ENCODE results near the gene PLA2G2F.
A peak's percentile ranks its signal among the peaks of the same experiment; 100 is the strongest.

Gene PLA2G2F

GRCh38 chr1:20158358-20159070, 19.4 kb downstream of the PLA2G2F start:
- POLR2A ChIA-PET, result no interaction called here
- H3K9me3 ChIP-seq (ENCODE audit: control extremely low read depth in 1 of 5, control insufficient read depth in 4 of 5, insufficient read depth in 2 of 5, low read depth in 1 of 5, low read length in 4 of 5), result peaks cover 2 to 50% (median 34%) of the 10 kb centered on the region in 5 experiments
- DNase-seq, result no peak
- peaks cover 0 to 3% (median 0%) of the 10 kb centered on the region in 5 experiments for H3K27me3 ChIP-seq (replicated peaks in 2 of 5; ENCODE audit: control insufficient read depth in 4 of 5, insufficient read depth in 5 of 5, low read length in 4 of 5)
- peaks cover 0 to 8% (median 0%) of the 10 kb centered on the region in 4 experiments for H3K4me1 ChIP-seq (ENCODE audit: control extremely low read depth in 1 of 4, control insufficient read depth in 4 of 4, insufficient read depth in 4 of 4, low read length in 3 of 4)
- CTCF ChIA-PET, result interaction anchor here (1.0 kb wide), 2 partner anchors 10 to 57 kb away, joined by 3 read pairs; no protein-coding TSS in a partner anchor
- no peak overlapping the region for H3K27ac ChIP-seq (ENCODE audit: insufficient read depth in 1 of 2, low read depth in 1 of 2, low read length in 2 of 2, poor library complexity in 1 of 2, severe bottlenecking in 2 of 2)
- H3K4me3 ChIP-seq (ENCODE audit: control insufficient read depth in 1 of 7, extremely low read depth in 1 of 7, insufficient read depth in 4 of 7, low read depth in 2 of 7, low read length in 6 of 7), result no peak overlapping the region
- WGBS (ENCODE audit: insufficient coverage), result 95% methylated on average over 3 of the region's 7 CpGs
- no peaks in the 10 kb centered on the region for H3K36me3 ChIP-seq (ENCODE audit: control insufficient read depth in 4 of 4, insufficient read depth in 4 of 4, low read length in 3 of 4)

DNA sequence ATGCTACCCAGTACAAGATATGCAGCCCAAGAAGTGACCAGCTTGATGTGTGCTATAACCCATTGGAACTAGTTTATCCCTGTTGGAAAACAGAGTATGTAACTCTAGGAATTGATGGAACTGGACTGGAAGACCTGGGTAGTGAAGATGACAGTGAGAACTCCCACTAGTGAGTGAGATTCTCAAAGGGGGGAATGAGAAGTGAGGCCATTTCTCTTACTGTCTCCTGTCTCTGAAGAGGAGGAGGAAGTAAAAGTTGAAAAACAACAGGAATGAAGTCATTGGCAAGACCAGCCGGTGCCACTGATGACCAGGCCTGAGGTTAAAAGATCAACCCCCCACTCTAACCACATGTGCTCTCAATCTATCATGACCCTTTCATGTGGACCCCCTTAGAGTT, 20.9 kb downstream of the PLA2G2F start:
- Histone ChIP-seq H3K4me1 (ENCODE audit: control extremely low read depth in 1 of 4, control insufficient read depth in 4 of 4, insufficient read depth in 4 of 4, low read length in 3 of 4) (no peaks in the 10 kb centered on the region), H3K36me3 (ENCODE audit: control insufficient read depth in 4 of 4, insufficient read depth in 4 of 4, low read length in 3 of 4) (no peaks in the 10 kb centered on the region), H3K9me3 (ENCODE audit: control extremely low read depth in 1 of 5, control insufficient read depth in 4 of 5, insufficient read depth in 2 of 5, low read depth in 1 of 5, low read length in 4 of 5) (peaks cover 2 to 59% (median 39%) of the 10 kb centered on the region in 5 experiments), H3K4me3 (ENCODE audit: control insufficient read depth in 1 of 7, extremely low read depth in 1 of 7, insufficient read depth in 4 of 7, low read depth in 2 of 7, low read length in 6 of 7) (no peak overlapping the region), H3K27me3 (replicated peaks in 2 of 5; ENCODE audit: control insufficient read depth in 4 of 5, insufficient read depth in 5 of 5, low read length in 4 of 5) (peaks cover 0 to 4% (median 0%) of the 10 kb centered on the region in 5 experiments), H3K27ac (ENCODE audit: insufficient read depth in 1 of 2, low read depth in 1 of 2, low read length in 2 of 2, poor library complexity in 1 of 2, severe bottlenecking in 2 of 2) (no peak overlapping the region)
- DNase-seq, result peak in 2 of 3 donors; percentile 37 to 44
- ChIA-PET POLR2A (no interaction called here), CTCF (no interaction called here)
- WGBS (ENCODE audit: insufficient coverage), result no CpG with 5 or more reads among the region's 1 CpG

GRCh38 chr1:20164694-20165202, 25.6 kb downstream of the PLA2G2F start:
- ChIA-PET CTCF (interaction anchor here (0.5 to 1.5 kb wide), 3 partner anchors 24 to 200 kb away, joined by 3 to 5 read pairs (median 3); no protein-coding TSS in a partner anchor), POLR2A (no interaction called here)
- peaks cover 0 to 9% (median 0%) of the 10 kb centered on the region in 5 experiments for H3K27me3 ChIP-seq (replicated peaks in 2 of 5; ENCODE audit: control insufficient read depth in 4 of 5, insufficient read depth in 5 of 5, low read length in 4 of 5)
- H3K4me3 ChIP-seq (ENCODE audit: control insufficient read depth in 1 of 7, extremely low read depth in 1 of 7, insufficient read depth in 4 of 7, low read depth in 2 of 7, low read length in 6 of 7), result no peak overlapping the region
- 69% methylated on average over 15 of the region's 15 CpGs for WGBS (ENCODE audit: insufficient coverage)
- no peaks in the 10 kb centered on the region for H3K36me3 ChIP-seq (ENCODE audit: control insufficient read depth in 4 of 4, insufficient read depth in 4 of 4, low read length in 3 of 4)
- no peak overlapping the region for H3K27ac ChIP-seq (ENCODE audit: insufficient read depth in 1 of 2, low read depth in 1 of 2, low read length in 2 of 2, poor library complexity in 1 of 2, severe bottlenecking in 2 of 2)
- no peak for DNase-seq
- peaks cover 2 to 41% (median 31%) of the 10 kb centered on the region in 5 experiments for H3K9me3 ChIP-seq (ENCODE audit: control extremely low read depth in 1 of 5, control insufficient read depth in 4 of 5, insufficient read depth in 2 of 5, low read depth in 1 of 5, low read length in 4 of 5)
- H3K4me1 ChIP-seq (ENCODE audit: control extremely low read depth in 1 of 4, control insufficient read depth in 4 of 4, insufficient read depth in 4 of 4, low read length in 3 of 4), result no peaks in the 10 kb centered on the region

- ChIA-PET CTCF (interaction anchor here (0.5 to 1.5 kb wide), 3 partner anchors 9 to 200 kb away, joined by 3 to 5 read pairs (median 4); no protein-coding TSS in a partner anchor), POLR2A (no interaction called here)
- H3K4me1 ChIP-seq (ENCODE audit: control extremely low read depth in 1 of 4, control insufficient read depth in 4 of 4, insufficient read depth in 4 of 4, low read length in 3 of 4), result no peaks in the 10 kb centered on the region
- WGBS (ENCODE audit: insufficient coverage), result 97% methylated on average over 5 of the region's 16 CpGs
- H3K27me3 ChIP-seq (replicated peaks in 2 of 5; ENCODE audit: control insufficient read depth in 4 of 5, insufficient read depth in 5 of 5, low read length in 4 of 5), result peaks cover 0 to 9% (median 0%) of the 10 kb centered on the region in 5 experiments
- no peak overlapping the region for H3K4me3 ChIP-seq (ENCODE audit: control insufficient read depth in 1 of 7, extremely low read depth in 1 of 7, insufficient read depth in 4 of 7, low read depth in 2 of 7, low read length in 6 of 7)
- no peak overlapping the region for H3K27ac ChIP-seq (ENCODE audit: insufficient read depth in 1 of 2, low read depth in 1 of 2, low read length in 2 of 2, poor library complexity in 1 of 2, severe bottlenecking in 2 of 2)
- DNase-seq, result peak in 1 of 3 donors; percentile 38
- H3K36me3 ChIP-seq (ENCODE audit: control insufficient read depth in 4 of 4, insufficient read depth in 4 of 4, low read length in 3 of 4), result no peaks in the 10 kb centered on the region
- peaks cover 0 to 34% (median 23%) of the 10 kb centered on the region in 5 experiments for H3K9me3 ChIP-seq (ENCODE audit: control extremely low read depth in 1 of 5, control insufficient read depth in 4 of 5, insufficient read depth in 2 of 5, low read depth in 1 of 5, low read length in 4 of 5)
Observed at GRCh38 chr1:20165522-20165951, 26.4 kb downstream of the PLA2G2F start.

DNA sequence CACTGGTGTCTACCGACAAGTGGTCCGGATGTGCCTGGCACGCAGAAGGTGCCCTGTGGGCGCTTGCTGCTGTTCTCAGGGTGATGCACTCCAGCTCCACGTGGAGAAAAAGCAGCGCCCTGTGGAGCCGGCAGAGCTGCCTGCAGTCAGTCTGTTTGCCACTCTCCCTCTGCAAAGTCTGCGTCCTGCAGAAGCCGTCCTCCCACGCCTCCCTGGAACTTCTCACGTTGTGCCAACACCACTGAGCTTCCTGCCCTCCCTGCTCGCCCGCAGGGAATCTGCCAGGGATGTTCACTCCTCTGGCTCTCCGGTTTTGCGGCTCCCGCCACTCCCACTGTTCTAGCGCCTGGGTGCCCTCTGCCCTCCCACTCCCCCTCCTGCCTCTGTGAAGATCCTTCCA, 26.9 kb downstream of the PLA2G2F start:
- Histone ChIP-seq H3K27me3 (replicated peaks in 2 of 5; ENCODE audit: control insufficient read depth in 4 of 5, insufficient read depth in 5 of 5, low read length in 4 of 5) (peaks cover 0 to 9% (median 0%) of the 10 kb centered on the region in 5 experiments), H3K27ac (ENCODE audit: insufficient read depth in 1 of 2, low read depth in 1 of 2, low read length in 2 of 2, poor library complexity in 1 of 2, severe bottlenecking in 2 of 2) (no peak overlapping the region), H3K4me1 (ENCODE audit: control extremely low read depth in 1 of 4, control insufficient read depth in 4 of 4, insufficient read depth in 4 of 4, low read length in 3 of 4) (peaks cover 0 to under 1% (median 0%) of the 10 kb centered on the region in 4 experiments), H3K9me3 (ENCODE audit: control extremely low read depth in 1 of 5, control insufficient read depth in 4 of 5, insufficient read depth in 2 of 5, low read depth in 1 of 5, low read length in 4 of 5) (peaks cover 0 to 28% (median 18%) of the 10 kb centered on the region in 5 experiments), H3K4me3 (ENCODE audit: control insufficient read depth in 1 of 7, extremely low read depth in 1 of 7, insufficient read depth in 4 of 7, low read depth in 2 of 7, low read length in 6 of 7) (no peak overlapping the region), H3K36me3 (ENCODE audit: control insufficient read depth in 4 of 4, insufficient read depth in 4 of 4, low read length in 3 of 4) (no peaks in the 10 kb centered on the region)
- DNase-seq, result no peak
- 92% methylated on average over 16 of the region's 17 CpGs for WGBS (ENCODE audit: insufficient coverage)
- ChIA-PET POLR2A (no interaction called here), CTCF (interaction anchor here (0.9 to 1.5 kb wide), 2 partner anchors 8 to 29 kb away, joined by 4 to 5 read pairs; no protein-coding TSS in a partner anchor)

- ChIA-PET POLR2A (no interaction called here), CTCF (interaction anchor here (1.2 kb wide), 1 partner anchor 45 kb away, joined by 5 read pairs; no protein-coding TSS in a partner anchor)
- WGBS (ENCODE audit: insufficient coverage), result 99% methylated on average over 8 of the region's 8 CpGs
- DNase-seq, result no peak
- H3K4me1 ChIP-seq (ENCODE audit: control extremely low read depth in 1 of 4, control insufficient read depth in 4 of 4, insufficient read depth in 4 of 4, low read length in 3 of 4), result peaks cover 0 to 5% (median 0%) of the 10 kb centered on the region in 4 experiments
- no peaks in the 10 kb centered on the region for H3K36me3 ChIP-seq (ENCODE audit: control insufficient read depth in 4 of 4, insufficient read depth in 4 of 4, low read length in 3 of 4)
- peaks cover 0 to 9% (median 0%) of the 10 kb centered on the region in 5 experiments for H3K27me3 ChIP-seq (replicated peaks in 2 of 5; ENCODE audit: control insufficient read depth in 4 of 5, insufficient read depth in 5 of 5, low read length in 4 of 5)
- H3K27ac ChIP-seq (ENCODE audit: insufficient read depth in 1 of 2, low read depth in 1 of 2, low read length in 2 of 2, poor library complexity in 1 of 2, severe bottlenecking in 2 of 2), result no peak overlapping the region
- peaks cover 0 to 22% (median 13%) of the 10 kb centered on the region in 5 experiments for H3K9me3 ChIP-seq (ENCODE audit: control extremely low read depth in 1 of 5, control insufficient read depth in 4 of 5, insufficient read depth in 2 of 5, low read depth in 1 of 5, low read length in 4 of 5)
- no peak overlapping the region for H3K4me3 ChIP-seq (ENCODE audit: control insufficient read depth in 1 of 7, extremely low read depth in 1 of 7, insufficient read depth in 4 of 7, low read depth in 2 of 7, low read length in 6 of 7)
Observed at GRCh38 chr1:20167126-20167525, 28.0 kb downstream of the PLA2G2F start.
